GM23338 (cell line): ENCODE results near the gene SPON2. TPM values are rescaled to one million over a fixed set of nuclear protein-coding genes. Genes with fewer than 3 reads are reported as not detected.

Source experiments
- ATAC-seq: fragments of 200-7000 bp; cut with Tn5 transposase; 3 replicates; pipeline ENCODE4 v1.9.1; 2020
- DNase-seq: peaks from one replicate; pipeline ENCODE4 v3.0.0-alpha.2; 2015; ENCODE audit warnings: low spot score
- H2AFZ ChIP-seq: fragments of 200-600 bp; sonication (generic); 2 replicates; pipeline ENCODE4 v1.8.0; 2016; ENCODE audit warnings: antibody characterized with exemption, mild to moderate bottlenecking, moderate library complexity
- H3F3A ChIP-seq: fragments of 200-600 bp; sonication (generic); replicated peaks from 2 replicates; pipeline ENCODE4 v1.8.0; 2017; ENCODE audit warnings: antibody characterized with exemption, mixed run types, low read depth
- H3K27ac ChIP-seq: fragments of 200-600 bp; sonication (generic); 2 replicates; pipeline ENCODE4 v1.6.1; 2016; ENCODE audit warnings: low read depth
- H3K27me3 ChIP-seq: fragments of 200-600 bp; sonication (generic); 2 replicates; pipeline ENCODE4 v1.8.0; 2016; ENCODE audit warnings: mild to moderate bottlenecking, mixed run types, moderate library complexity; ENCODE audit not compliant: insufficient read depth
- H3K36me3 ChIP-seq: fragments of 200-600 bp; sonication (generic); 2 replicates; pipeline ENCODE4 v1.8.0; 2016; ENCODE audit warnings: mild to moderate bottlenecking; ENCODE audit not compliant: insufficient read depth
- H3K4me1 ChIP-seq: fragments of 200-600 bp; sonication (generic); 2 replicates; pipeline ENCODE4 v1.8.0; 2016; ENCODE audit warnings: mild to moderate bottlenecking, moderate library complexity; ENCODE audit not compliant: insufficient read depth
- H3K4me2 ChIP-seq: fragments of 200-600 bp; sonication (generic); 2 replicates; pipeline ENCODE4 v1.7.1; 2017; ENCODE audit warnings: mixed run types
- H3K4me3 ChIP-seq: fragments of 200-600 bp; sonication (generic); 2 replicates; pipeline ENCODE4 v1.6.1; 2016; ENCODE audit warnings: mixed run types
- H3K79me2 ChIP-seq: fragments of 200-600 bp; sonication (generic); replicated peaks from 2 replicates; pipeline ENCODE4 v1.8.0; 2017; ENCODE audit warnings: mild to moderate bottlenecking; ENCODE audit not compliant: insufficient read depth
- H3K9me2 ChIP-seq: fragments of 200-600 bp; sonication (generic); 2 replicates; pipeline ENCODE4 v1.8.0; 2017; ENCODE audit not compliant: insufficient read depth
- H4K20me1 ChIP-seq: fragments of 200-600 bp; sonication (generic); replicated peaks from 2 replicates; pipeline ENCODE4 v1.8.0; 2017; ENCODE audit warnings: mild to moderate bottlenecking; ENCODE audit not compliant: insufficient read depth
- H3K27ac Mint-ChIP-seq: 2 replicates; pipeline ENCODE4 v1.8.0; 2020; ENCODE audit warnings: inconsistent platforms, mild to moderate bottlenecking, moderate library complexity, mixed read lengths
- H3K27me3 Mint-ChIP-seq: 3 replicates; pipeline ENCODE4 v1.8.0; 2022; ENCODE audit warnings: low read depth, mild to moderate bottlenecking, moderate library complexity, mixed read lengths, inconsistent platforms; ENCODE audit not compliant: insufficient read depth, poor library complexity
- H3K36me3 Mint-ChIP-seq: 3 replicates; pipeline ENCODE4 v1.8.0; 2021; ENCODE audit warnings: low read depth, mild to moderate bottlenecking, inconsistent platforms, moderate library complexity, mixed read lengths
- H3K4me1 Mint-ChIP-seq: 3 replicates; pipeline ENCODE4 v1.8.0; 2020; ENCODE audit warnings: mild to moderate bottlenecking, inconsistent platforms, mixed read lengths
- H3K4me3 Mint-ChIP-seq: 3 replicates; pipeline ENCODE4 v1.8.0; 2021; ENCODE audit warnings: moderate library complexity, mild to moderate bottlenecking, inconsistent platforms, mixed read lengths
- H3K9me3 Mint-ChIP-seq: 3 replicates; pipeline ENCODE4 v1.8.0; 2020; ENCODE audit warnings: moderate library complexity, mild to moderate bottlenecking, inconsistent platforms, mixed read lengths
- ETS1 ChIP-seq: IDR thresholded peaks from 2 replicates; pipeline ENCODE4 v1.6.1; 2016; ENCODE audit warnings: antibody characterized with exemption
- EZH2 ChIP-seq: fragments of 200-600 bp; sonication (generic); IDR thresholded peaks from one replicate; pipeline ENCODE4 v1.8.0; 2017; ENCODE audit warnings: antibody characterized with exemption, mild to moderate bottlenecking, low read depth; ENCODE audit not compliant: unreplicated experiment
- JUNB ChIP-seq: IDR thresholded peaks from one replicate; pipeline ENCODE4 v1.6.1; 2016; ENCODE audit warnings: antibody characterized with exemption; ENCODE audit not compliant: unreplicated experiment
- NANOG ChIP-seq: IDR thresholded peaks from 2 replicates; pipeline ENCODE4 v1.6.1; 2016; ENCODE audit warnings: antibody characterized with exemption, borderline replicate concordance
- POLR2AphosphoS5 ChIP-seq: IDR thresholded peaks from 2 replicates; pipeline ENCODE4 v1.6.1; 2016; ENCODE audit warnings: antibody characterized with exemption, low read depth
- REST ChIP-seq: IDR thresholded peaks from one replicate; pipeline ENCODE4 v1.6.1; 2018; ENCODE audit warnings: antibody characterized with exemption; ENCODE audit not compliant: unreplicated experiment
- STAT1 ChIP-seq: IDR thresholded peaks from one replicate; pipeline ENCODE4 v1.6.1; 2016; ENCODE audit warnings: antibody characterized with exemption; ENCODE audit not compliant: unreplicated experiment
- ZNF114 ChIP-seq: fragments of 250-450 bp; sonication (Bioruptor Pico); IDR thresholded peaks from 2 replicates; pipeline ENCODE4 v1.5.0; 2020; ENCODE audit warnings: mild to moderate bottlenecking, moderate library complexity
- ZNF331 ChIP-seq: fragments of 250-450 bp; sonication (Bioruptor Pico); IDR thresholded peaks from 2 replicates; pipeline ENCODE4 v1.5.0; 2020; ENCODE audit warnings: low read depth, mild to moderate bottlenecking, moderate library complexity
- ZNF462 ChIP-seq: fragments of 250-450 bp; sonication (Bioruptor Pico); IDR thresholded peaks from 2 replicates; pipeline ENCODE4 v1.5.0; 2020; ENCODE audit warnings: mild to moderate bottlenecking, moderate library complexity
- polyA plus RNA-seq: library from polyadenylated mRNA; unstranded; fragments of >200 nt; fragmentation: Nextera tagmentation; extraction: Ambion mirVana; gene quantifications from 2 replicates; pipeline ENCODE4 v1.2.1, GENCODE V29; 2016
- total RNA-seq: library from RNA; depleted of rRNA; stranded (reverse); fragments of >200 nt; shearing (Covaris generic); gene quantifications from 2 replicates; pipeline ENCODE4 v1.2.3, GENCODE V29; 2014

The SPON2 gene
- total and polyA plus RNA-seq, 2 experiments from 2014 or later, result 2.1 to 2.4 TPM

- no peaks in the 10 kb centered on the region for H3K4me1 ChIP-seq
- TF ChIP-seq POLR2AphosphoS5 (no peak), ZNF331 (no peak), STAT1 (no peak), ZNF462 (CRISPR knock-in tag) (no peak), EZH2 (no peak), JUNB (no peak), ETS1 (no peak), NANOG (no peak), REST (no peak), ZNF114 (CRISPR knock-in tag) (no peak)
- peaks cover 70% of the 10 kb centered on the region for H3K27me3 ChIP-seq
- no peak overlapping the region for H3K4me3 ChIP-seq
- no peaks in the 10 kb centered on the region for H3K79me2 ChIP-seq
- Mint-ChIP-seq H3K36me3 (peaks cover 3% of the 10 kb centered on the region; the same call in 1 of the 3 replicates), H3K27me3 (peaks cover 75% of the 10 kb centered on the region), H3K9me3 (peaks cover 3% of the 10 kb centered on the region; the same call in 2 of the 3 replicates), H3K4me3 (no peak overlapping the region), H3K27ac (no peak overlapping the region), H3K4me1 (peaks cover 5% of the 10 kb centered on the region)
- no peak for DNase-seq
- H4K20me1 ChIP-seq, result no peaks in the 10 kb centered on the region
- H3K36me3 ChIP-seq, result no peaks in the 10 kb centered on the region
- no peak overlapping the region for H3K27ac ChIP-seq
- H3F3A ChIP-seq, result no peaks in the 10 kb centered on the region
- H3K4me2 ChIP-seq, result no peak overlapping the region
- H3K9me2 ChIP-seq, result no peaks in the 10 kb centered on the region
- no peak overlapping the region for H2AFZ ChIP-seq
- no peak for ATAC-seq
These were observed 2.7 kb downstream of the SPON2 start for GRCh38 chr4:1169691-1170096.
